ENCODE results near the gene DGLUCY.

GRCh38 chr14:91163316-91163715 lies 49.4 kb downstream of the DGLUCY start:
- TF ChIP-seq, protein P1, sequence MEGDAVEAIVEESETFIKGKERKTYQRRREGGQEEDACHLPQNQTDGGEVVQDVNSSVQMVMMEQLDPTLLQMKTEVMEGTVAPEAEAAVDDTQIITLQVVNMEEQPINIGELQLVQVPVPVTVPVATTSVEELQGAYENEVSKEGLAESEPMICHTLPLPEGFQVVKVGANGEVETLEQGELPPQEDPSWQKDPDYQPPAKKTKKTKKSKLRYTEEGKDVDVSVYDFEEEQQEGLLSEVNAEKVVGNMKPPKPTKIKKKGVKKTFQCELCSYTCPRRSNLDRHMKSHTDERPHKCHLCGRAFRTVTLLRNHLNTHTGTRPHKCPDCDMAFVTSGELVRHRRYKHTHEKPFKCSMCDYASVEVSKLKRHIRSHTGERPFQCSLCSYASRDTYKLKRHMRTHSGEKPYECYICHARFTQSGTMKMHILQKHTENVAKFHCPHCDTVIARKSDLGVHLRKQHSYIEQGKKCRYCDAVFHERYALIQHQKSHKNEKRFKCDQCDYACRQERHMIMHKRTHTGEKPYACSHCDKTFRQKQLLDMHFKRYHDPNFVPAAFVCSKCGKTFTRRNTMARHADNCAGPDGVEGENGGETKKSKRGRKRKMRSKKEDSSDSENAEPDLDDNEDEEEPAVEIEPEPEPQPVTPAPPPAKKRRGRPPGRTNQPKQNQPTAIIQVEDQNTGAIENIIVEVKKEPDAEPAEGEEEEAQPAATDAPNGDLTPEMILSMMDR (IDR thresholded peaks at IDR 0.05) = no peak
- TF ChIP-seq ZFX (IDR thresholded peaks at IDR 0.05; ENCODE audit: borderline replicate concordance) = no peak
